Upper lobe of left lung (tissue), 6 donors: ENCODE measurements around the gene TTLL1. TPM values are rescaled to one million over a fixed set of nuclear protein-coding genes. Genes with fewer than 3 reads are reported as not detected.

ENCODE experiments used
- ATAC-seq, 2 donors: fragments of 200-7000 bp; cut with Tn5 transposase; one replicate each; pipeline ENCODE4 v1.9.1; 2022; ENCODE audit warnings: mild to moderate bottlenecking in 2 of 2, moderate library complexity in 2 of 2; ENCODE audit not compliant: low FRiP score in 2 of 2
- DNase-seq, 2 donors: peaks; one replicate each; pipeline ENCODE4 v3.0.0-alpha.2; 2019 to 2020
- H3K27ac ChIP-seq, 4 donors: fragments of 200-600 bp; sonication (generic); one replicate each; pipeline ENCODE4 v1.5.1; 2016 to 2019
- H3K27me3 ChIP-seq, 4 donors: fragments of 200-600 bp; sonication (generic); one replicate each; pipeline ENCODE4 v1.5.1; 2017 to 2019
- H3K36me3 ChIP-seq, 4 donors: fragments of 200-600 bp; sonication (generic); one replicate each; pipeline ENCODE4 v1.5.1; 2016 to 2019
- H3K4me1 ChIP-seq, 4 donors: fragments of 200-600 bp; sonication (generic); one replicate each; pipeline ENCODE4 v1.5.1; 2018 to 2019
- H3K4me3 ChIP-seq, 4 donors: fragments of 200-600 bp; sonication (generic); one replicate each; pipeline ENCODE4 v1.5.1; 2017 to 2019; ENCODE audit warnings: mild to moderate bottlenecking in 2 of 4, moderate library complexity in 1 of 4
- H3K9me3 ChIP-seq, 4 donors: fragments of 200-600 bp; sonication (generic); one replicate each; pipeline ENCODE4 v1.5.1; 2018 to 2019
- EP300 ChIP-seq, 4 donors: sonication (generic); formaldehyde crosslinking; IDR thresholded peaks; one replicate each; pipeline ENCODE4 v1.5.1; 2017; ENCODE audit warnings: antibody characterized with exemption in 4 of 4, control low read depth in 2 of 4
- POLR2A ChIP-seq, 4 donors: fragments of 450-650 bp; IDR thresholded peaks; one replicate each; pipeline ENCODE4 v1.5.1; 2016 to 2017; ENCODE audit warnings: antibody characterized with exemption in 4 of 4, mild to moderate bottlenecking in 2 of 4
- POLR2AphosphoS5 ChIP-seq, 2 donors: sonication (generic); formaldehyde crosslinking; IDR thresholded peaks; one replicate each; pipeline ENCODE4 v1.5.1; 2017; ENCODE audit warnings: antibody characterized with exemption in 2 of 2
- WGBS, 2 donors: methylation state at CpG; one replicate each; pipeline ENCODE4 v1.1.5; 2017 to 2018; 5-methylcytosine and 5-hydroxymethylcytosine counted together
- total RNA-seq, 6 donors: library from RNA; depleted of rRNA in 4 of 6; stranded (reverse); fragments of >200 nt in 4 of 6; gene quantifications; one replicate each; pipeline versions ENCODE4 v1.1.0 to v1.2.1, GENCODE V29; 2016 to 2021
- TF ChIP-seq, protein P1 (sequence below), 6 experiments: fragments of 450-650 bp in 4 of 6; fragments of 200-600 bp in 2 of 6; sonication (generic) in 2 of 6; IDR thresholded peaks; one replicate each; pipeline ENCODE4 v1.5.1; 2016 to 2019; ENCODE audit warnings: antibody characterized with exemption in 6 of 6
- donor health status: DM: no; HTN: no; CAD: no; lungs with moderate emphysema.
- donor health status: DM: no; HTN: yes; CAD: no; lungs with severe emphysema.

TTLL1 gene
- total RNA-seq, 6 donors from 2014 or later, result 1.0 to 5.7 (median 4.8) TPM

DNA sequence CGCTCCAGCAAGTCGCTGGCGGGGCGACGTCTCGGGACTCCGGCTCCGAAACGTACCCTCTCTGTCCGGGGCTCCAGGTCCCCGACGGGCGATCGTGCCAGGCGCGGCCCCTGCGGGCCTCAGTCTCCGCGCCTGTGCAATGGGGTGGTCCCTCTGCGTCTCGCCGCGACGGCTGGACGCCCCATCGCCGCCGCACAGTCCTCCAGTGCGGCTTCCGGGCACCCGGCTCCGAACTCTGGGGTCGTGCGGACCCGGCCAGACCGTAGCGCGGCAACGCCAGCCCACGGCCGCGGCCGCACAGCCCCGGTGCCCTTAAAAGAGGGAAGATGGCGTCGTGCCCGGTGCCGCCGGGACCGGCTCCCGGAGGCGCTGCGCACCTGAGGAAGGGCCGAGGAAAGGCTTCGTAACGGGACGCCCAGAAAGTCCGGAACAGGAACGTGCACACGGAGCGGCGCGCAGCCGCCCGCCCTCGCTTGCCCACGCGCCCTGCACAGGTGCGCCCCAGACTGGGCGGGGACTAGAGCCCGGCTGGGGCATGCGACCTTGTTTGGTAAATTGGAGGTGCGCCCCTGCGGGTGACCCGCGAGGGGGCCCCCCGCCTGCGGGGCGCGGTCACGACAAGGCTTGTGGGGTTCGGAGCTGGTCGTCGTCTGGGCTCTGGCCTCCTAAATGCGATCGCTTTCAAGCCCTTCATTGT lies 21.9 kb upstream of the TTLL1 start:
- H3K27me3 ChIP-seq, result no peaks in the 10 kb centered on the region
- ATAC-seq (peak; percentile 50 to 81), DNase-seq (peak; percentile 64 to 91)
- 6 to 14% methylated on average over 18 to 32 of the region's 86 CpGs for WGBS, 2 donors
- TF ChIP-seq, protein P1, sequence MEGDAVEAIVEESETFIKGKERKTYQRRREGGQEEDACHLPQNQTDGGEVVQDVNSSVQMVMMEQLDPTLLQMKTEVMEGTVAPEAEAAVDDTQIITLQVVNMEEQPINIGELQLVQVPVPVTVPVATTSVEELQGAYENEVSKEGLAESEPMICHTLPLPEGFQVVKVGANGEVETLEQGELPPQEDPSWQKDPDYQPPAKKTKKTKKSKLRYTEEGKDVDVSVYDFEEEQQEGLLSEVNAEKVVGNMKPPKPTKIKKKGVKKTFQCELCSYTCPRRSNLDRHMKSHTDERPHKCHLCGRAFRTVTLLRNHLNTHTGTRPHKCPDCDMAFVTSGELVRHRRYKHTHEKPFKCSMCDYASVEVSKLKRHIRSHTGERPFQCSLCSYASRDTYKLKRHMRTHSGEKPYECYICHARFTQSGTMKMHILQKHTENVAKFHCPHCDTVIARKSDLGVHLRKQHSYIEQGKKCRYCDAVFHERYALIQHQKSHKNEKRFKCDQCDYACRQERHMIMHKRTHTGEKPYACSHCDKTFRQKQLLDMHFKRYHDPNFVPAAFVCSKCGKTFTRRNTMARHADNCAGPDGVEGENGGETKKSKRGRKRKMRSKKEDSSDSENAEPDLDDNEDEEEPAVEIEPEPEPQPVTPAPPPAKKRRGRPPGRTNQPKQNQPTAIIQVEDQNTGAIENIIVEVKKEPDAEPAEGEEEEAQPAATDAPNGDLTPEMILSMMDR (IDR thresholded peaks at IDR 0.05), result peak in 1 of 6 experiments; percentile 3
- TF ChIP-seq POLR2A (IDR thresholded peaks at IDR 0.05) (peak in 1 of 4 donors; percentile 22), EP300 (IDR thresholded peaks at IDR 0.05) (no peak)
- peak overlapping the region; percentile 27 to 79 (median 66) for H3K4me3 ChIP-seq
- H3K27ac ChIP-seq, result peak overlapping the region in 2 of 4 donors; percentile 30 to 79
- H3K4me1 ChIP-seq, result peaks cover 14 to 31% (median 24%) of the 10 kb centered on the region in 4 donors
- no peaks in the 10 kb centered on the region for H3K9me3 ChIP-seq
- H3K36me3 ChIP-seq, result no peaks in the 10 kb centered on the region

GRCh38 chr22:43110444-43110926 lies 21.3 kb upstream of the TTLL1 start, which contains the start of gene BIK:
BIK (plus strand) TSS chr22:43110750; CDS start chr22:43124023, 13,273 bp downstream.
- no peak for TF ChIP-seq EP300 (IDR thresholded peaks at IDR 0.05)
- TF ChIP-seq, protein P1 (IDR thresholded peaks at IDR 0.05), result peak in 1 of 6 experiments; percentile 10
- TF ChIP-seq POLR2AphosphoS5 (IDR thresholded peaks at IDR 0.05), result no peak
- peak in 1 of 4 donors; percentile 50 for TF ChIP-seq POLR2A (IDR thresholded peaks at IDR 0.05)
- Histone ChIP-seq H3K4me3 (peak within 1 kb of the TSS; percentile 27 to 79 (median 66)), H3K4me1 (peaks cover 14 to 31% (median 24%) of the 10 kb centered on the region in 4 donors), H3K36me3 (no peaks in the 10 kb centered on the region), H3K27ac (peak within 1 kb of the TSS in 2 of 4 donors; percentile 30 to 79), H3K27me3 (no peaks in the 10 kb centered on the region), H3K9me3 (no peaks in the 10 kb centered on the region)
- 0 to 1% methylated on average over 14 to 33 of the region's 49 CpGs for WGBS, 2 donors
- DNase-seq, result peak; percentile 63 to 91
- ATAC-seq, result peak; percentile 24 to 72

DNA sequence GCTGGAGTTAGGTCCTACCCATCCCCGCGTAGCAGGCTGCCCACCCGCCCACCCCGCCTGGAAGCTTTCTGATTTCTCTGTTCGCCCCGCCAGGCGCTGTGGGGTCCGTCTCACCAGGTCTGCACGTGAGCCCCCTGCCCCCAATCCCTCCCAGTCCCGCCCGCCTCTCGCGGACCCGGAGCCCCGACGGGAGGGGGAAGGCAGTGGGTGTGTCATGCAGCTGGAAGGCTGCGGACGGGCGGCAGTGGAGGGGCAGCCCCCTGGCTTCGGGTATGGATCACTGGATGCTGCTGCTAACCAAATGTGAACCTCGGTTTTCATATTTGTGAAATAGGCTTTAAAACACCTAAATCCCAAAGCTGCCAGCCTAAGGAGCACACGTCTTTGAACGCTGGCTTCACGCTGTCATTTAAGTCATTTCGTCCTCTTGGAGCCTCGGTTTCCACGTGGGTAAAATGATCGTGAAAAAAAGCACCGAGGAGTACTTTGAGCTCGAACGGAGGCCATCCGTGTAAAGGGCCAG lies 20.8 kb upstream of the TTLL1 start:
- 5 to 19% methylated on average over 12 to 32 of the region's 32 CpGs for WGBS, 2 donors
- peak in 1 of 2 donors; percentile 5 for ATAC-seq

DNA sequence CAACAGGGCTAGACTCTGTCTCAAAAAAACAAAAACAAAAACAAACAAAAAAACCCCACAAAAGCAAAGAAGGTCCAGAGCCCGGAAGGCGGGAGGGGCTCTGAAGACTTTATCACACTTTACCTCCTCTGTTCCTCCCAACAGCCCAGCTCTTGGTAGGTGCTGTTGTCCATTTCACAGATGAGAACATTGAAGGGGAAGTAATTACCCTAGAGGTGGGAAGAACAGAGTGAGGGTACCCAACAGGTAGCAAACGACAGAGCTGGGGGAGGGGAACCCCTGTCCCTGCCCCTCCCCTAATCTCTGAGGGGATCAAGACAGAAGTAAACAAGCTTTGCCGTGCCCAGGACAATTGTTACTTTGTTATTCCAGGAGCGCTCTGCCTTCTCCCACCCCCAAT lies 20.3 kb upstream of the TTLL1 start:
- H3K27me3 ChIP-seq, result no peaks in the 10 kb centered on the region
- no peaks in the 10 kb centered on the region for H3K36me3 ChIP-seq
- H3K27ac ChIP-seq, result no peak overlapping the region
- no peak for DNase-seq
- H3K9me3 ChIP-seq, result no peaks in the 10 kb centered on the region
- H3K4me1 ChIP-seq, result peaks cover 14 to 31% (median 19%) of the 10 kb centered on the region in 4 donors
- TF ChIP-seq, protein P1 (IDR thresholded peaks at IDR 0.05), result no peak
- TF ChIP-seq POLR2AphosphoS5 (IDR thresholded peaks at IDR 0.05), result no peak
- TF ChIP-seq EP300 (IDR thresholded peaks at IDR 0.05), result no peak
- no peak for TF ChIP-seq POLR2A (IDR thresholded peaks at IDR 0.05)
- 52 to 65% methylated on average over 5 of the region's 5 CpGs for WGBS, 2 donors
- H3K4me3 ChIP-seq, result no peak overlapping the region
- ATAC-seq, result no peak

More for the DNA sequence above, 20.8 kb upstream of the TTLL1 start:
- H3K9me3 ChIP-seq, result no peaks in the 10 kb centered on the region
- peaks cover 14 to 31% (median 23%) of the 10 kb centered on the region in 4 donors for H3K4me1 ChIP-seq
- H3K4me3 ChIP-seq, result peak overlapping the region in 3 of 4 donors; percentile 62 to 79 (median 71)
- H3K27me3 ChIP-seq, result no peaks in the 10 kb centered on the region
- H3K27ac ChIP-seq, result peak overlapping the region in 2 of 4 donors; percentile 30 to 79
- TF ChIP-seq, protein P1 (IDR thresholded peaks at IDR 0.05), result no peak
- TF ChIP-seq EP300 (IDR thresholded peaks at IDR 0.05) (no peak), POLR2AphosphoS5 (IDR thresholded peaks at IDR 0.05) (no peak), POLR2A (IDR thresholded peaks at IDR 0.05) (no peak)
- DNase-seq, result no peak
- no peaks in the 10 kb centered on the region for H3K36me3 ChIP-seq
